ENCODE measurements around the gene RETREG1.
"Not testable (repeated sequence)": the region's sequence is repeated elsewhere in the genome, so short reads cannot be mapped to it uniquely, and the experiment has no call there.

Gene RETREG1

GRCh38 chr5:16450163-16450562 is 166.6 kb downstream of the RETREG1 start:
- no peak overlapping the region for H3K4me3 ChIP-seq (ENCODE audit: low read length)
- no peaks in the 10 kb centered on the region for H3K9me3 ChIP-seq (ENCODE audit: low read length)
- no peak overlapping the region for H2AFZ ChIP-seq (ENCODE audit: low read depth, low read length)
- no peaks in the 10 kb centered on the region for H3K27me3 ChIP-seq (ENCODE audit: insufficient read depth, low read length)
- peaks cover 51% of the 10 kb centered on the region for H3K36me3 ChIP-seq (ENCODE audit: insufficient read depth, low read length)
- H3K4me1 ChIP-seq (ENCODE audit: insufficient read depth, low read length) = no peaks in the 10 kb centered on the region

- H3K36me3 ChIP-seq (ENCODE audit: insufficient read depth, low read length) = peaks cover 33% of the 10 kb centered on the region
Measured at GRCh38 chr5:16446993-16447392, 169.8 kb downstream of the RETREG1 start.

GRCh38 chr5:16437977-16438376 is 178.8 kb downstream of the RETREG1 start:
- Histone ChIP-seq H3K36me3 (ENCODE audit: insufficient read depth, low read length) (no peaks in the 10 kb centered on the region), H3K9me3 (ENCODE audit: low read length) (no peaks in the 10 kb centered on the region), H3K27me3 (ENCODE audit: insufficient read depth, low read length) (no peaks in the 10 kb centered on the region), H3K4me3 (ENCODE audit: low read length) (no peak overlapping the region), H2AFZ (ENCODE audit: low read depth, low read length) (no peak overlapping the region), H3K4me1 (ENCODE audit: insufficient read depth, low read length) (no peaks in the 10 kb centered on the region)

More at GRCh38 chr5:16446993-16447392, 169.8 kb downstream of the RETREG1 start:
- no peak overlapping the region for H2AFZ ChIP-seq (ENCODE audit: low read depth, low read length)
- no peak overlapping the region for H3K4me3 ChIP-seq (ENCODE audit: low read length)
- no peaks in the 10 kb centered on the region for H3K9me3 ChIP-seq (ENCODE audit: low read length)
- H3K27me3 ChIP-seq (ENCODE audit: insufficient read depth, low read length) = no peaks in the 10 kb centered on the region
- no peaks in the 10 kb centered on the region for H3K4me1 ChIP-seq (ENCODE audit: insufficient read depth, low read length)

- H3K27me3 ChIP-seq (ENCODE audit: insufficient read depth, low read length); H2AFZ ChIP-seq (ENCODE audit: low read depth, low read length); H3K4me1 ChIP-seq (ENCODE audit: insufficient read depth, low read length); H3K36me3 ChIP-seq (ENCODE audit: insufficient read depth, low read length); H3K4me3 ChIP-seq (ENCODE audit: low read length); H3K9me3 ChIP-seq (ENCODE audit: low read length): not testable (repeated sequence)
Measured at GRCh38 chr5:16436065-16436682, 180.6 kb downstream of the RETREG1 start.

- Histone ChIP-seq H3K4me1 (ENCODE audit: insufficient read depth, low read length) (peaks cover 11% of the 10 kb centered on the region), H3K9me3 (ENCODE audit: low read length) (no peaks in the 10 kb centered on the region), H3K4me3 (ENCODE audit: low read length) (no peak overlapping the region), H2AFZ (ENCODE audit: low read depth, low read length) (no peak overlapping the region), H3K27me3 (ENCODE audit: insufficient read depth, low read length) (no peaks in the 10 kb centered on the region), H3K36me3 (ENCODE audit: insufficient read depth, low read length) (no peaks in the 10 kb centered on the region)
Measured at GRCh38 chr5:16431490-16431889, 185.3 kb downstream of the RETREG1 start.

- H3K4me1 ChIP-seq (ENCODE audit: insufficient read depth, low read length) = peaks cover 11% of the 10 kb centered on the region
- no peak overlapping the region for H3K4me3 ChIP-seq (ENCODE audit: low read length)
- no peaks in the 10 kb centered on the region for H3K9me3 ChIP-seq (ENCODE audit: low read length)
- no peak overlapping the region for H2AFZ ChIP-seq (ENCODE audit: low read depth, low read length)
- H3K36me3 ChIP-seq (ENCODE audit: insufficient read depth, low read length) = no peaks in the 10 kb centered on the region
- H3K27me3 ChIP-seq (ENCODE audit: insufficient read depth, low read length) = no peaks in the 10 kb centered on the region
Measured at GRCh38 chr5:16430349-16431089, 186.3 kb downstream of the RETREG1 start.

- H2AFZ ChIP-seq (ENCODE audit: low read depth, low read length) = no peak overlapping the region
Measured at GRCh38 chr5:16428359-16428758, 188.4 kb downstream of the RETREG1 start.

GRCh38 chr5:16427587-16427986 is 189.2 kb downstream of the RETREG1 start:
- H3K9me3 ChIP-seq (ENCODE audit: low read length) = no peaks in the 10 kb centered on the region

More at GRCh38 chr5:16428359-16428758, 188.4 kb downstream of the RETREG1 start:
- Histone ChIP-seq H3K4me3 (ENCODE audit: low read length) (no peak overlapping the region), H3K4me1 (ENCODE audit: insufficient read depth, low read length) (peaks cover 11% of the 10 kb centered on the region), H3K36me3 (ENCODE audit: insufficient read depth, low read length) (no peaks in the 10 kb centered on the region), H3K9me3 (ENCODE audit: low read length) (no peaks in the 10 kb centered on the region), H3K27me3 (ENCODE audit: insufficient read depth, low read length) (no peaks in the 10 kb centered on the region)

More at GRCh38 chr5:16427587-16427986, 189.2 kb downstream of the RETREG1 start:
- H2AFZ ChIP-seq (ENCODE audit: low read depth, low read length) = no peak overlapping the region
- H3K4me3 ChIP-seq (ENCODE audit: low read length) = no peak overlapping the region
- peaks cover 11% of the 10 kb centered on the region for H3K4me1 ChIP-seq (ENCODE audit: insufficient read depth, low read length)
- H3K27me3 ChIP-seq (ENCODE audit: insufficient read depth, low read length) = no peaks in the 10 kb centered on the region
- no peaks in the 10 kb centered on the region for H3K36me3 ChIP-seq (ENCODE audit: insufficient read depth, low read length)

Data from neuron (in vitro differentiated cells).